OCI-LY7 (cell line): ENCODE results near the gene ZNFX1. TPM values are rescaled to one million over a fixed set of nuclear protein-coding genes. Genes with fewer than 3 reads are reported as not detected.

Experiments used
- BruUV-seq: library from RNA; stranded (reverse); fragments of 400-500 nt; replicated peaks from 2 replicates; lab custom pipeline; 2021; lab: Mats Ljungman, UMichigan
- CTCF ChIA-PET: fragments of 300-600 bp; sonication (Branson Sonifier 250); formaldehyde crosslinking; loops from one replicate; lab custom pipeline; 2022; ENCODE audit warnings: antibody characterized with exemption; ENCODE audit not compliant: unreplicated experiment; lab: Charles Lee
- POLR2A ChIA-PET: fragments of 300-600 bp; sonication (Branson Sonifier 250); formaldehyde crosslinking; loops from one replicate; lab custom pipeline; 2022; ENCODE audit warnings: antibody characterized with exemption; lab: Charles Lee
- DNase-seq: peaks from one replicate; pipeline ENCODE4 v3.0.0-alpha.2; 2015; ENCODE audit warnings: low spot score
- H2AFZ ChIP-seq: fragments of 200-600 bp; sonication (generic), shearing (Covaris generic); 2 replicates; pipeline ENCODE4 v1.6.1; 2014; ENCODE audit warnings: mild to moderate bottlenecking, antibody characterized with exemption, low read length, moderate library complexity
- H3K27ac ChIP-seq: fragments of 200-600 bp; sonication (generic); 2 replicates; pipeline ENCODE4 v1.5.1; 2014; ENCODE audit warnings: mixed run types, low read depth, mild to moderate bottlenecking, moderate library complexity, low read length, inconsistent platforms; ENCODE audit not compliant: poor library complexity, severe bottlenecking
- H3K36me3 ChIP-seq: fragments of 200-600 bp; sonication (generic); 2 replicates; pipeline ENCODE4 v1.6.1; 2014; ENCODE audit warnings: mild to moderate bottlenecking, antibody characterized with exemption, low read length, moderate library complexity, mixed read lengths; ENCODE audit not compliant: insufficient read depth
- H3K4me1 ChIP-seq: fragments of 200-600 bp; sonication (generic); 2 replicates; pipeline ENCODE4 v1.5.1; 2014; ENCODE audit warnings: mild to moderate bottlenecking, low read length; ENCODE audit not compliant: insufficient read depth, poor library complexity, severe bottlenecking
- H3K4me2 ChIP-seq: fragments of 200-600 bp; sonication (generic); 2 replicates; pipeline ENCODE4 v1.6.1; 2014; ENCODE audit warnings: mild to moderate bottlenecking, low read length
- H3K4me3 ChIP-seq: fragments of 200-600 bp; sonication (generic); 2 replicates; pipeline ENCODE4 v1.5.1; 2014; ENCODE audit warnings: mild to moderate bottlenecking, low read depth, low read length; ENCODE audit not compliant: poor library complexity, severe bottlenecking
- H3K79me2 ChIP-seq: fragments of 200-600 bp; sonication (generic); 2 replicates; pipeline ENCODE4 v1.6.1; 2016; ENCODE audit warnings: low read depth, mild to moderate bottlenecking, low read length, moderate library complexity, mixed read lengths; ENCODE audit not compliant: insufficient read depth
- H3K9me2 ChIP-seq: fragments of 200-600 bp; sonication (generic); 2 replicates; pipeline ENCODE4 v1.6.1; 2016; ENCODE audit warnings: mild to moderate bottlenecking, low read length, mixed read lengths; ENCODE audit not compliant: insufficient read depth
- H3K9me3 ChIP-seq: fragments of 200-600 bp; sonication (generic); 2 replicates; pipeline ENCODE4 v1.6.1; 2014; ENCODE audit warnings: mild to moderate bottlenecking, mixed run types, low read length, mixed read lengths
- H4K20me1 ChIP-seq: fragments of 200-600 bp; sonication (generic); 2 replicates; pipeline ENCODE4 v1.6.1; 2014; ENCODE audit warnings: mild to moderate bottlenecking, antibody characterized with exemption, low read length, moderate library complexity, mixed read lengths; ENCODE audit not compliant: insufficient read depth
- EZH2phosphoT487 ChIP-seq: fragments of 200-600 bp; sonication (generic); IDR thresholded peaks from 2 replicates; pipeline ENCODE4 v1.6.1; 2018; ENCODE audit warnings: low read depth, borderline replicate concordance, mild to moderate bottlenecking, mixed run types, antibody characterized with exemption, low read length, moderate library complexity, mixed read lengths
- intact Hi-C: fragments of 100-400 bp; cut with micrococcal nuclease; formaldehyde crosslinking; loops from one replicate; pipeline ENCODE4 v1.10.0; 2022; ENCODE audit not compliant: unreplicated experiment
- total RNA-seq, 2 experiments: library from RNA; depleted of rRNA in 1 of 2; stranded (reverse); fragments of >200 nt in 1 of 2; shearing (Covaris generic) in 1 of 2; gene quantifications; 2 replicates each; pipeline ENCODE4 v1.2.3, GENCODE V29; 2014 to 2022
- TF ChIP-seq, protein P1 (sequence below): fragments of 200-600 bp; sonication (generic); conservative IDR thresholded peaks from 2 replicates; pipeline ENCODE4 v1.5.1; 2014; ENCODE audit warnings: mild to moderate bottlenecking, antibody characterized with exemption, low read length, moderate library complexity, mixed read lengths

ZNFX1 gene
- total RNA-seq, 2 experiments from 2014 or later: 15.1 to 17.6 TPM

GRCh38 chr20:49308875-49309274, 31.0 kb upstream of the ZNFX1 start:
- H4K20me1 ChIP-seq: no peaks in the 10 kb centered on the region
- BruUV-seq: no TSS peak
- no peak for DNase-seq
- H3K9me3 ChIP-seq: no peaks in the 10 kb centered on the region
- H3K36me3 ChIP-seq: no peaks in the 10 kb centered on the region
- POLR2A ChIA-PET: no interaction called here
- intact Hi-C loops: no loop called here
- TF ChIP-seq EZH2phosphoT487: no peak
- TF ChIP-seq, protein P1, sequence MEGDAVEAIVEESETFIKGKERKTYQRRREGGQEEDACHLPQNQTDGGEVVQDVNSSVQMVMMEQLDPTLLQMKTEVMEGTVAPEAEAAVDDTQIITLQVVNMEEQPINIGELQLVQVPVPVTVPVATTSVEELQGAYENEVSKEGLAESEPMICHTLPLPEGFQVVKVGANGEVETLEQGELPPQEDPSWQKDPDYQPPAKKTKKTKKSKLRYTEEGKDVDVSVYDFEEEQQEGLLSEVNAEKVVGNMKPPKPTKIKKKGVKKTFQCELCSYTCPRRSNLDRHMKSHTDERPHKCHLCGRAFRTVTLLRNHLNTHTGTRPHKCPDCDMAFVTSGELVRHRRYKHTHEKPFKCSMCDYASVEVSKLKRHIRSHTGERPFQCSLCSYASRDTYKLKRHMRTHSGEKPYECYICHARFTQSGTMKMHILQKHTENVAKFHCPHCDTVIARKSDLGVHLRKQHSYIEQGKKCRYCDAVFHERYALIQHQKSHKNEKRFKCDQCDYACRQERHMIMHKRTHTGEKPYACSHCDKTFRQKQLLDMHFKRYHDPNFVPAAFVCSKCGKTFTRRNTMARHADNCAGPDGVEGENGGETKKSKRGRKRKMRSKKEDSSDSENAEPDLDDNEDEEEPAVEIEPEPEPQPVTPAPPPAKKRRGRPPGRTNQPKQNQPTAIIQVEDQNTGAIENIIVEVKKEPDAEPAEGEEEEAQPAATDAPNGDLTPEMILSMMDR: no peak
- no peaks in the 10 kb centered on the region for H3K4me1 ChIP-seq
- no peak overlapping the region for H3K4me3 ChIP-seq
- no peak overlapping the region for H2AFZ ChIP-seq
- no peak overlapping the region for H3K4me2 ChIP-seq
- H3K27ac ChIP-seq: no peak overlapping the region
- no peaks in the 10 kb centered on the region for H3K9me2 ChIP-seq
- no peaks in the 10 kb centered on the region for H3K79me2 ChIP-seq
- CTCF ChIA-PET: no interaction called here

DNA sequence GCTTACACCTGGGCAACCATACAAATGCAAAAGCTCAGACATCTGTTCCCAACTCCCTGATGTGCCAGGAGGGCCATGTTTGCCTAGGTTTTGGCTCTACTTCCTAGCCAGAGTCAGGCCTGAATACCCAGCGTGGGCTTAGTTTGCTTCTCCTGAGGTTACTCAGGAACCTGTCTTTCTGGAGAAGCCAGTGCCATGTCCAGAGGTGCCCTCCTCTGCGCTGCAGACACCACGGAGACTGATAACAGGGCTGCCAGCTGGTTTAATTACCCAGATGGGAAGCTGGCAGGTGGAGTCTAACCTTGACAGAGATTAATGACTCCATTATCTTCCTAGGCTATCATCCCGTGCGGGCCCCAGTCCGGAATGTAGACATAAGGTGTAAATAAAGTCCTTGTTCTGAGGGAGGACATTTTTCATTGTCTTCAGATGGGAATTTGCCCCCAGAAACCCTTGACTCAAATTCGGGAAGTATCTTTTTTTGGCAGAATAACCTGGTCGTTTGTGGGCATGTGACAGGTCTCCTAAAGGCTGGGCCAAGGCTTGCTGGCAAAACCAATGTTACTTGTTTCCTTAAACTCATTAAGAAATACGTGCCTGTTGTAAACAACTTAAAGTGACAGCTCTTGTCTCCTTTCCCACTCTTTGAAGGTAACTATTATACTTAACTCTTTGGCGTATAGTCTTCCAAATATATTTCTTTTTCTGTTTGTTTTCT, 29.2 kb upstream of the ZNFX1 start:
- CTCF ChIA-PET: no interaction called here
- POLR2A ChIA-PET: no interaction called here
- Histone ChIP-seq H3K4me1 (no peaks in the 10 kb centered on the region), H3K36me3 (no peaks in the 10 kb centered on the region), H3K79me2 (no peaks in the 10 kb centered on the region), H3K27ac (no peak overlapping the region), H3K9me3 (no peaks in the 10 kb centered on the region), H4K20me1 (no peaks in the 10 kb centered on the region), H3K4me3 (no peak overlapping the region), H2AFZ (no peak overlapping the region), H3K9me2 (no peaks in the 10 kb centered on the region), H3K4me2 (no peak overlapping the region)
- no peak for DNase-seq
- no peak for TF ChIP-seq EZH2phosphoT487
- intact Hi-C loops: no loop called here
- BruUV-seq: no TSS peak

DNA sequence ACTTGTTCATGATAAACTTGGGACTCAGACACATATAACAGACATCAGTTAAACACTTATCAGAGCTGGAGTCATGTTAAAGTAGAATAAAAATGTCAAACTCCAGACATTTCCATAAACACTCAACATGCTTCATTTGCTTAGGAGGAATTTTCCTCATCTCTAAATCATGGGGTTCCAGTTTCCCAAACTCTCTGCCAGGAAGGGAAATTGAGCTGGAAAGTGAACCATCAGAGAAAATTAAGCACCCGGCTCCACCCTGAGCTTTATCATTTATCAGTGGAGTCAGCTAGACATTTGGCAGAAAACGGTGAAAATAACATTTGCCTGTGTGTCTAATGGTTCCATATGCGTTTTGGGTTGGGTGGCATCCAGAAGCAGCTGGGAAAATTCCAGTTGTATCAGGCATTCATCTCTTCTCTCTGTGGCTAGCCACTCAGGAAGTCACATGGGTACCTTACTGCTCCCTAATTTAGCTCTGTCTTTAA, 25.3 kb upstream of the ZNFX1 start:
- ChIA-PET POLR2A (interaction anchor here (1.6 kb wide), 1 partner anchor 19 kb away, joined by 7 read pairs; no protein-coding TSS in a partner anchor), CTCF (no interaction called here)
- no peak overlapping the region for H2AFZ ChIP-seq
- H3K4me1 ChIP-seq: peaks cover 3% of the 10 kb centered on the region
- no peak overlapping the region for H3K4me3 ChIP-seq
- no peak for DNase-seq
- no peak for TF ChIP-seq EZH2phosphoT487
- intact Hi-C loops: no loop called here
- H3K9me2 ChIP-seq: no peaks in the 10 kb centered on the region
- H4K20me1 ChIP-seq: no peaks in the 10 kb centered on the region
- H3K36me3 ChIP-seq: no peaks in the 10 kb centered on the region
- H3K4me2 ChIP-seq: no peak overlapping the region
- H3K27ac ChIP-seq: no peak overlapping the region
- no peaks in the 10 kb centered on the region for H3K9me3 ChIP-seq
- BruUV-seq: no TSS peak
- H3K79me2 ChIP-seq: no peaks in the 10 kb centered on the region
